Measurements from ENCODE around the gene APOC1.

The APOC1 gene

DNA sequence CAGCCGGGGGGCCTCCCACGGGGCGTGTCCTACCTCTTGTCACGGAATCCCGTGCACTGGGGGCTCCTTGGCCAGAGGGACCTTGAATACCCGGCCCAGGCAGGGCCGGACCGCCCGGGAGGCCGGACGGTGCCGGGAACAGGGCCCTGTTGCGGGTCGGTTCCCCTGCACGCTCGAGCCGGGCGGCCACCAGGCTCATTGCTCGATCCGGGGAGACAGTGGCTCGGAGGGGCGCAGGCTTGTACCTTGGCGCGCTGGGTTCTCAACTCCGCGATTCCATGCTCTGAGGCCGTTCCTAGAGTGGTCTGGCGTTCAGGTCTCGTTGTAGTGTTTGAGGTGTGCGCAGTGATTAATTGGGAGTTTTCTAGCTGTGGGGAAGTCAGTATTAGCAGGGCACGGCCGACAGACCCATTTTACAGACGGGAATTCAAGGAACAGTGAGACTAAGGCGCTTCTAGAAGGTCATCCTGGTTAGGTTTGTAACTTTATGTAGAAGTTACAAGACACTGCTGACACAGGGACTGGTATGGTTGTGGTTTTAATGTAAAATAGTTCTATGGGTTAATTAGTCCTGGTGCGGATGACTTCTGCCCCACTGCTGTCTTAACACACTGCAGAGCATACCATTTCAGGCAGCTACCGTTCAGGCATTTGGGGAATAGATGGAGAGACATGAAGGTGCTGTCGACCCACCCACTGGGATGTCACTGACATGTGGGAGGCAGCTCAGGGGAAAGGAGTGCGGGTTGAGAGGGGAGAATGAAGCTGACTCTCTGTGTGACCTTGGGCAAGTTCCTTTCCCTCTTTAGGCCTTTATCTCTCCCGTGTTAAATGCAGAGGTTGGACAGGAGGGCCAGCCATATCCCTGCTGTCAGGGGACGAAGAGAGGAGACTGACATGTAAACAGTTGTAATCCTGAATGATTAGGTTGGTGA lies 41.4 kb downstream of the APOC1 start:
- peak; percentile 41 for DNase-seq (ENCODE audit: low spot score)

- no peak for DNase-seq (ENCODE audit: low spot score)
Observed at GRCh38 chr19:44957526-44957925, 43.1 kb downstream of the APOC1 start.

DNA sequence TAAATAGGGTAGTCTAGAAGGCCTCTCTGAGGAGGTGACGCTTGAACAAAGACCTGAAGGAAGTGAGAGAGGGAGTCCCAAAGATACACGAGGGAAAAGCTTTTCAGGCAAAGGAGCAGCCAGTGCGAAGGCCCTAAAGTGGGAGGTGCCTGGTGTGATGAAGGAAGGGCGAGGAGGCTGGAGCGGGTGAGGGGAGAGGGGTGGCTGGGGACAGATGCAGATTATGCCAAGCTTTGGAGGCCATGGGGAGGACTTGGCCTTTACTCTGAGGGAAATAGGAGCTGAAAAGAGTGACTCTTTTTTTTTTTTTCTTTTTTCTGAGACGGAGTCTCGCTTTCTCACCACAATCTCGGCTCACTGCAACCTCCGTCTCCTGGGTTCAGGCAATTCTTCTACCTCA lies 43.7 kb downstream of the APOC1 start:
- DNase-seq (ENCODE audit: low spot score): no peak

- no peak for DNase-seq (ENCODE audit: low spot score)
Observed at GRCh38 chr19:44959691-44960090, 45.3 kb downstream of the APOC1 start.

DNA sequence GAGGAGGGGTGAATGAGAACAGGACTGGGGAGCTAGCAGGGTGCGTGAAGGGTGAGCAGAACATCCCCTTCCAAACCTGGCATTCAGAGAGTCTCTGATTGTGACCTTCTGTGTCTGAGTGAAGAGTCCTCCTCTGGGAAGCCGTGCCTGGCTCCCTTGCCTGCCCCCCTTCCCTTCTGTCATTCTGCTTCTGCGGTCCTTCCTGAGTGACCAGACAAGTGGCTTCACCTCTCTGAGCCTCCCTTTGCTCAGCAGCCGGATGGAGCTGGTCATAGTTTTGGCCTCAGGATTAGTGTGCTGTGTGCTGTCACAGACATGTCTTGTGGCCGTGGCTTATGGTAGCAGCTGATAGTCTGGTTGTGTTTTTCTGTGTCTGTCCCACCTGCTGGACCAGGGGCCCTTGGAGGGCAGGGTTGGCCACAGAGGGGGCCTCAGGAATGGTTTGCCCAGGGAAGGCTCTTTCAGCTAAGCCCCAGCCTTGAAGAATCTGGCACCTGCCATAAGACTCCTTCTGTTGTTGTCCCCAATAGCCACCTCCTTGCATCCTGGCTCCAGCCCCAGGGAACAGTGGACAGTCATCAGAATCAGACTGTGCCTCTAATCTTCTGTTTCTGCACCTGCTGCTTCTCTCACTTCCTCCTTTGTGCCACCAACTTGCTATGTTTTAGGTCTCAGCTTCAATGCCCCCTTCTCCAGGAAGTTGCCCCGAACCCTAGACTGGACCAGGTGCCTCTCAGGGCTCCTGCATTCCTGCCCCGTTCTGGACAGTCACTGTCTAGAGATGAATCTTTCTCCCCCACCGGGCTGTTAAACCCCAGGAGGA lies 46.7 kb downstream of the APOC1 start:
- DNase-seq (ENCODE audit: low spot score): no peak

DNA sequence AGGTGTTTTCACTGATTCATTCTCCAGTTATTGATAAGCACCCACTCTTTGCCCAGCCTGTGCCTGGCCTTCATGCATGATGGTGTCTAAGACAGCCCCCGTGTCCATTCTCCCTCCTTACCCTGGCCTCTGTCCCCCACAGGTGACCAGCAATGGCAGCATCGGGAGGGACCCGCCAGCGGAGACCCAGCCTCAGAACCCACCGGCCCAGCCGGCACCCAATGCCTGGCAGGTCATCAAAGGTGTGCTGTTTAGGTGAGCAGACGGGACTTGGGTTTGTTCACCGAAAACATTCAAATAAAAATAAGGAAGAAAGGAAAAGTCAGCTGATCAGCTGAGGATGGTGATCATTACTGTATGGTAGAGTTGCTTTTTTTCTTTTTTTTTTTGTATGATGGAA lies 47.4 kb downstream of the APOC1 start:
- no peak for DNase-seq (ENCODE audit: low spot score)

- no peak for DNase-seq (ENCODE audit: low spot score)
Observed at GRCh38 chr19:44968118-44968517, 53.7 kb downstream of the APOC1 start.

- no peak for DNase-seq (ENCODE audit: low spot score)
Observed at GRCh38 chr19:44968670-44969069, 54.3 kb downstream of the APOC1 start.
